A549 (cell line): ENCODE results near the gene WASHC3.

Source experiments
- BHLHE40 ChIP-seq: IDR thresholded peaks from 2 replicates; pipeline ENCODE4 v1.6.1; 2012; ENCODE audit warnings: low read depth, low read length, inconsistent platforms
- CHD2 ChIP-seq: fragments of 150-350 bp; IDR thresholded peaks from 2 replicates; pipeline ENCODE4 v1.6.1; 2014; ENCODE audit warnings: low read length; ENCODE audit not compliant: partially characterized antibody
- JUN ChIP-seq, 2 experiments: fragments of >200 bp; sonication (Bioruptor Twin); formaldehyde crosslinking; IDR thresholded peaks; 2 replicates in 1 of 2; 3 replicates in 1 of 2; pipeline ENCODE4 v1.6.1; 2016 to 2017
- RAD21 ChIP-seq, 2 experiments: fragments of >200 bp in 1 of 2; sonication (Bioruptor Twin) in 1 of 2; formaldehyde crosslinking in 1 of 2; IDR thresholded peaks in 1 of 2; conservative IDR thresholded peaks in 1 of 2; 2 replicates in 1 of 2; 3 replicates in 1 of 2; pipeline ENCODE4 v1.6.1; 2012 to 2018; ENCODE audit warnings: inconsistent platforms in 1 of 2
- ZFP36 ChIP-seq: fragments of 450-650 bp; IDR thresholded peaks from 2 replicates; pipeline ENCODE4 v1.6.1; 2014; ENCODE audit warnings: borderline replicate concordance; ENCODE audit not compliant: partially characterized antibody
- TF ChIP-seq, protein P1 (sequence below): fragments of >200 bp; sonication (Bioruptor Twin); formaldehyde crosslinking; IDR thresholded peaks from 3 replicates; pipeline ENCODE4 v1.5.1; 2016
- TF ChIP-seq, protein P2 (sequence below): fragments of 200-600 bp; sonication (generic); IDR thresholded peaks from 2 replicates; pipeline ENCODE4 v1.6.1; 2016; ENCODE audit warnings: antibody characterized with exemption, mild to moderate bottlenecking, moderate library complexity
- TF ChIP-seq, protein P3 (sequence below): IDR thresholded peaks from 2 replicates; pipeline ENCODE4 v1.6.1; 2012

DNA sequence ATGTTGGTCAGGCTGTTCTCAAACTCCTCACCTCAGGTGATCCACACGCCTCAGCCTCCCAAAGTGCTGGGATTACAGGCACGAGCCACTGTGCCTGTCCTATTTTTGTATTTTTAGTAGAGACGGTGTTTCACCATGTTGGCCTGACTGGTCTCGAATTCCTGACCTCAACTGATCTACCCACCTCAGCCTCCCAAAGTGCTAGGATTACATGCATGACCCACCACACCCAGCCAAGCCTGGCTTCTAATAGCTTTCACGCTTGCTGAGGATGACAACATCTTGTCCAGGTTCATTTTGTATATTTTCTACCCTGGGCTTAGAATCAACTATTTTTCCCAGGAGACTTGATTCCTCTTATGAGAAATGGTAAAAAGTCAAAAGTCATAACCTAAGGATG lies 64.7 kb downstream of the WASHC3 start:
- no peak for TF ChIP-seq BHLHE40
- no peak for TF ChIP-seq CHD2
- TF ChIP-seq, protein P1, sequence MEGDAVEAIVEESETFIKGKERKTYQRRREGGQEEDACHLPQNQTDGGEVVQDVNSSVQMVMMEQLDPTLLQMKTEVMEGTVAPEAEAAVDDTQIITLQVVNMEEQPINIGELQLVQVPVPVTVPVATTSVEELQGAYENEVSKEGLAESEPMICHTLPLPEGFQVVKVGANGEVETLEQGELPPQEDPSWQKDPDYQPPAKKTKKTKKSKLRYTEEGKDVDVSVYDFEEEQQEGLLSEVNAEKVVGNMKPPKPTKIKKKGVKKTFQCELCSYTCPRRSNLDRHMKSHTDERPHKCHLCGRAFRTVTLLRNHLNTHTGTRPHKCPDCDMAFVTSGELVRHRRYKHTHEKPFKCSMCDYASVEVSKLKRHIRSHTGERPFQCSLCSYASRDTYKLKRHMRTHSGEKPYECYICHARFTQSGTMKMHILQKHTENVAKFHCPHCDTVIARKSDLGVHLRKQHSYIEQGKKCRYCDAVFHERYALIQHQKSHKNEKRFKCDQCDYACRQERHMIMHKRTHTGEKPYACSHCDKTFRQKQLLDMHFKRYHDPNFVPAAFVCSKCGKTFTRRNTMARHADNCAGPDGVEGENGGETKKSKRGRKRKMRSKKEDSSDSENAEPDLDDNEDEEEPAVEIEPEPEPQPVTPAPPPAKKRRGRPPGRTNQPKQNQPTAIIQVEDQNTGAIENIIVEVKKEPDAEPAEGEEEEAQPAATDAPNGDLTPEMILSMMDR = no peak
- no peak for TF ChIP-seq RAD21 (conservative IDR thresholded peaks at IDR 0.05 in 1 of 2, IDR thresholded peaks at IDR 0.05 in 1 of 2)
- no peak for TF ChIP-seq ZFP36
- TF ChIP-seq, protein P2, sequence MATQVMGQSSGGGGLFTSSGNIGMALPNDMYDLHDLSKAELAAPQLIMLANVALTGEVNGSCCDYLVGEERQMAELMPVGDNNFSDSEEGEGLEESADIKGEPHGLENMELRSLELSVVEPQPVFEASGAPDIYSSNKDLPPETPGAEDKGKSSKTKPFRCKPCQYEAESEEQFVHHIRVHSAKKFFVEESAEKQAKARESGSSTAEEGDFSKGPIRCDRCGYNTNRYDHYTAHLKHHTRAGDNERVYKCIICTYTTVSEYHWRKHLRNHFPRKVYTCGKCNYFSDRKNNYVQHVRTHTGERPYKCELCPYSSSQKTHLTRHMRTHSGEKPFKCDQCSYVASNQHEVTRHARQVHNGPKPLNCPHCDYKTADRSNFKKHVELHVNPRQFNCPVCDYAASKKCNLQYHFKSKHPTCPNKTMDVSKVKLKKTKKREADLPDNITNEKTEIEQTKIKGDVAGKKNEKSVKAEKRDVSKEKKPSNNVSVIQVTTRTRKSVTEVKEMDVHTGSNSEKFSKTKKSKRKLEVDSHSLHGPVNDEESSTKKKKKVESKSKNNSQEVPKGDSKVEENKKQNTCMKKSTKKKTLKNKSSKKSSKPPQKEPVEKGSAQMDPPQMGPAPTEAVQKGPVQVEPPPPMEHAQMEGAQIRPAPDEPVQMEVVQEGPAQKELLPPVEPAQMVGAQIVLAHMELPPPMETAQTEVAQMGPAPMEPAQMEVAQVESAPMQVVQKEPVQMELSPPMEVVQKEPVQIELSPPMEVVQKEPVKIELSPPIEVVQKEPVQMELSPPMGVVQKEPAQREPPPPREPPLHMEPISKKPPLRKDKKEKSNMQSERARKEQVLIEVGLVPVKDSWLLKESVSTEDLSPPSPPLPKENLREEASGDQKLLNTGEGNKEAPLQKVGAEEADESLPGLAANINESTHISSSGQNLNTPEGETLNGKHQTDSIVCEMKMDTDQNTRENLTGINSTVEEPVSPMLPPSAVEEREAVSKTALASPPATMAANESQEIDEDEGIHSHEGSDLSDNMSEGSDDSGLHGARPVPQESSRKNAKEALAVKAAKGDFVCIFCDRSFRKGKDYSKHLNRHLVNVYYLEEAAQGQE = no peak
- TF ChIP-seq, protein P3, sequence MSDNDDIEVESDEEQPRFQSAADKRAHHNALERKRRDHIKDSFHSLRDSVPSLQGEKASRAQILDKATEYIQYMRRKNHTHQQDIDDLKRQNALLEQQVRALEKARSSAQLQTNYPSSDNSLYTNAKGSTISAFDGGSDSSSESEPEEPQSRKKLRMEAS = no peak
- no peak for TF ChIP-seq JUN (IDR thresholded peaks at IDR 0.05)
